Mucosa of descending colon (tissue), 3 donors: ENCODE measurements around the gene FAM149B1. TPM values are rescaled to one million over a fixed set of nuclear protein-coding genes. Genes with fewer than 3 reads are reported as not detected.

ENCODE experiments used
- ATAC-seq: fragments of 200-7000 bp; cut with Tn5 transposase; one replicate; pipeline ENCODE4 v1.9.1; 2020; ENCODE audit warnings: mild to moderate bottlenecking, moderate library complexity
- DNase-seq, 3 donors: peaks; one replicate each; pipeline ENCODE4 v3.0.0-alpha.2; 2020
- H3K36me3 ChIP-seq: fragments of 200-600 bp; one replicate; pipeline ENCODE4 v1.8.0; 2021; ENCODE audit warnings: low read depth, mild to moderate bottlenecking
- H3K4me1 ChIP-seq: fragments of 200-600 bp; one replicate; pipeline ENCODE4 v1.8.0; 2021; ENCODE audit warnings: low read depth, mild to moderate bottlenecking
- H3K4me3 ChIP-seq: fragments of 200-600 bp; one replicate; pipeline ENCODE4 v1.8.0; 2021; ENCODE audit warnings: mild to moderate bottlenecking
- H3K9me3 ChIP-seq: fragments of 200-600 bp; one replicate; pipeline ENCODE4 v1.8.0; 2021; ENCODE audit warnings: mild to moderate bottlenecking
- intact Hi-C, 2 donors: fragments of 100-400 bp; cut with DNase I in 1 of 2; cut with micrococcal nuclease in 1 of 2; formaldehyde crosslinking; loops; one replicate each; pipeline versions ENCODE4 v1.11.0 to v1.11.1; 2022; cut with DNase I, micrococcal nuclease
- total RNA-seq, 3 donors: library from RNA; stranded (reverse); fragmentation: NEBNext Ultra II Directional in 2 of 3; extraction: Animal tissue kit (Norgen Biotek cat#: 25700) in 2 of 3; gene quantifications; one replicate each; pipeline versions ENCODE4 v1.2.1 to v1.2.4, GENCODE V29; 2021 to 2023
- TF ChIP-seq, protein P1 (sequence below): fragments of 200-600 bp; IDR thresholded peaks from one replicate; pipeline ENCODE4 v1.8.0; 2022; ENCODE audit warnings: antibody characterized with exemption, mild to moderate bottlenecking
- donor health status: DM: no; HTN: no; CAD: no; lungs with moderate emphysema.
- donor health status: DM: no; HTN: no; CAD: no.
- donor health status: DM: no; HTN: yes; CAD: no.

The FAM149B1 gene
- total RNA-seq, 3 donors from 2014 or later: 15.4 to 23.0 (median 20.5) TPM

DNA sequence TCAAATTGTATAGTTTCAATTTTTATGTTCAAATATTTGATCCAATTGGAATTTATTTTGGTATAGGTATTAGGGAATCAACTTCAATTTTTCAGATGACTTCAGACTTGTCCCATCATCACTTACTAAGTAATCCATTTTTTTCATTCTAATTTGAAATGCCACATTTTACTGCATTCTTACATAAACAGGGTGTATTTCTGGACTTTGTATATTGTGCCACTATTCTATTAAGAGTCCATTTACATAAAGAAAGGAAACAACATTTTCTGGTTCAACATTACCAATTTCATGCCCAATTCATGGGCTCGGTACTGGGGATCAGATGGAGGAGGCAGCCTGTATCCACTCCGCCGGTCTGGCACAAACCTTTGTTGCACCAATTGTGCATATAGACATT is 15.9 kb upstream of the FAM149B1 start:
- H3K4me1 ChIP-seq: no peaks in the 10 kb centered on the region
- ATAC-seq (no peak), DNase-seq (no peak)
- no peaks in the 10 kb centered on the region for H3K9me3 ChIP-seq
- H3K4me3 ChIP-seq: no peak overlapping the region
- H3K36me3 ChIP-seq: no peaks in the 10 kb centered on the region
- TF ChIP-seq, protein P1, sequence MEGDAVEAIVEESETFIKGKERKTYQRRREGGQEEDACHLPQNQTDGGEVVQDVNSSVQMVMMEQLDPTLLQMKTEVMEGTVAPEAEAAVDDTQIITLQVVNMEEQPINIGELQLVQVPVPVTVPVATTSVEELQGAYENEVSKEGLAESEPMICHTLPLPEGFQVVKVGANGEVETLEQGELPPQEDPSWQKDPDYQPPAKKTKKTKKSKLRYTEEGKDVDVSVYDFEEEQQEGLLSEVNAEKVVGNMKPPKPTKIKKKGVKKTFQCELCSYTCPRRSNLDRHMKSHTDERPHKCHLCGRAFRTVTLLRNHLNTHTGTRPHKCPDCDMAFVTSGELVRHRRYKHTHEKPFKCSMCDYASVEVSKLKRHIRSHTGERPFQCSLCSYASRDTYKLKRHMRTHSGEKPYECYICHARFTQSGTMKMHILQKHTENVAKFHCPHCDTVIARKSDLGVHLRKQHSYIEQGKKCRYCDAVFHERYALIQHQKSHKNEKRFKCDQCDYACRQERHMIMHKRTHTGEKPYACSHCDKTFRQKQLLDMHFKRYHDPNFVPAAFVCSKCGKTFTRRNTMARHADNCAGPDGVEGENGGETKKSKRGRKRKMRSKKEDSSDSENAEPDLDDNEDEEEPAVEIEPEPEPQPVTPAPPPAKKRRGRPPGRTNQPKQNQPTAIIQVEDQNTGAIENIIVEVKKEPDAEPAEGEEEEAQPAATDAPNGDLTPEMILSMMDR: no peak
- intact Hi-C loops: no loop called here

DNA sequence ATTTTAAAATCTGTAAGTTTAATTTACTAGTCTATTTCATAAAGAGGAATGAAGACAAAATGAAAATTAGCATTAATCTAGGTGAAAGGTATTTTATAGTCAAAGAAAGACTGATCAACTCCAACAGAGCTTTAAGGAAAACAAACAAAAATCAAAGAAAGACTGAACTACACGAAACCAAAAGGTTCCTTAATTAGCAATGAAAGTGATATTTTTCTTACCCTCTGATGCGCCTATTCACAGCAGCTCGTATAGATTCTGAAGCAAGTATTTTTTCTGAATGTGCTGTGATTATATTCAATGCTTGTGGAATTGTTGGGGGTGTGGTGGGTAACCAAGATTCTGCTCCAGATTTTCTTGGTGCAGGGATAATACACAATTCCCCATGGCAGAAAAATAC is 11.9 kb upstream of the FAM149B1 start:
- ATAC-seq: no peak
- H3K36me3 ChIP-seq: no peaks in the 10 kb centered on the region
- intact Hi-C loops: no loop called here
- no peak for DNase-seq
- H3K4me3 ChIP-seq: no peak overlapping the region
- no peaks in the 10 kb centered on the region for H3K9me3 ChIP-seq
- H3K4me1 ChIP-seq: no peaks in the 10 kb centered on the region
- TF ChIP-seq, protein P1: no peak

DNA sequence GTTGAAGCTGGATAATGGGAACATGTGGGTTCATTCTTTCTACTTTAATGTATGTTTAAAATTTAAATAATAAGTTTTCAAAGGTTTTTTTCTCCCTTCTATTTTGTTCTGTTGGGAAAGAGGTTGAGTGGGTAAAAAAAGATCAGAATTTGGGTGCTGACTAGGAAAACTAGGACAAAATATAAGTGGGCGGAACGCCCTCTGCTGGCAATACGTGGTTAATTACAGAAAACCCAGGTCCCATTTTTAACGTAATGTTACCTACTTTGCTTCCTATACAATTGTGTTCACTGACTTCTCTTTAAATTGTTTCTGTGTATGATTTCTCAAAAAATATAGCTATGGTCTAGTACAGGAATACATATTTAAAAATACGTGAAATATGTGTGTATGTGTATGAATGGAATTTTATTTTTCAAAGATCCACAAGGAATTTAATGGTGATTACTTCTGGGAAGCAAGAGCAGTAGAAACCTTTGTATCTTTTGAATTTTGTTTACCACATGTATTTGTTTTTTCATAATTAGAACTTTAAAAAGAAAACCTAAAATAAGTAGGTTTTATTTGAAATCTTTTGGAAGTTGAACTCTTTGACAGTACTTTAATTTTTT is 8.8 kb upstream of the FAM149B1 start:
- H3K4me1 ChIP-seq: no peaks in the 10 kb centered on the region
- peak in 2 of 3 donors; percentile 38 to 75 for DNase-seq
- no peaks in the 10 kb centered on the region for H3K9me3 ChIP-seq
- H3K36me3 ChIP-seq: no peaks in the 10 kb centered on the region
- intact Hi-C loops: no loop called here
- peak; percentile 69 for ATAC-seq
- TF ChIP-seq, protein P1: no peak
- no peak overlapping the region for H3K4me3 ChIP-seq

DNA sequence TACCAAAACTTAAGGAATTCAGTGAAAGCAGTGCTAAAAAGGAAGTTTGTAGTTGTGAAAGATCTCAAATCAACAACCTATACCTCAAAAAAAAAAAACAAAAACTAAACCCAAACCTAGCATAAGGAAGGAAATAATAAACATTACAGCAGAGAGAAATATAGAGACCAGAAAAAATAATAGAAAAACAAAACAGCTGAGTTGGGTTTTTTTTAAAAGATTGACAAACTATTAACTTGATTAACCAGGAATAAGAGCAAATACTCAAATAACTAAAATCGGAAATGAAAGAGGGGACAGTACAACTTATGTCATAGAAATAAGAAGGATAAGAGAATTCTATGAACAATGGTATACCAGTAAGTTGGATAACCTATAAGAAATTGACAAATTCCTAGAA is 6.8 kb upstream of the FAM149B1 start:
- no peaks in the 10 kb centered on the region for H3K4me1 ChIP-seq
- no peaks in the 10 kb centered on the region for H3K9me3 ChIP-seq
- no peaks in the 10 kb centered on the region for H3K36me3 ChIP-seq
- intact Hi-C loops: no loop called here
- TF ChIP-seq, protein P1: no peak
- no peak overlapping the region for H3K4me3 ChIP-seq
- DNase-seq: no peak
- no peak for ATAC-seq

DNA sequence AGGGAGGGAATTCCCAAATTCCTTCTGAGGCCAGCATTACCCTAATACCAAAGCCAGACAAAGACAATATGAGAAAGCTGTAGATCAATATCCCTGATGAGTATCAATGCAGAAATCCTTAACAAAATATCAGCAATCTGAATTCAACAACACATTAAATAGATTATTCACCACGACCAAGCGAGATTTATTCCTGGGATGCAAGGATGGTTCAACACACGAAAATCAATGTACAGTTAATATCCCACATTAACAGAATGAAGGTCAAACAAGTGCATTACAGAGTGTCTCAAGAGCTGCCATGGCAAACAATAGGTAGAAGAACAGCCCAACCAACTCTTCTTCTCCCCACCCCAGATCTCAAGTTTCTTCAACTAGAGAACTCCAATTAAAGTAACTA is 6.3 kb upstream of the FAM149B1 start:
- intact Hi-C loops: no loop called here
- H3K9me3 ChIP-seq: no peaks in the 10 kb centered on the region
- no peak overlapping the region for H3K4me3 ChIP-seq
- no peak for DNase-seq
- TF ChIP-seq, protein P1: no peak
- ATAC-seq: no peak
- peaks cover 2% of the 10 kb centered on the region for H3K4me1 ChIP-seq
- H3K36me3 ChIP-seq: no peaks in the 10 kb centered on the region

DNA sequence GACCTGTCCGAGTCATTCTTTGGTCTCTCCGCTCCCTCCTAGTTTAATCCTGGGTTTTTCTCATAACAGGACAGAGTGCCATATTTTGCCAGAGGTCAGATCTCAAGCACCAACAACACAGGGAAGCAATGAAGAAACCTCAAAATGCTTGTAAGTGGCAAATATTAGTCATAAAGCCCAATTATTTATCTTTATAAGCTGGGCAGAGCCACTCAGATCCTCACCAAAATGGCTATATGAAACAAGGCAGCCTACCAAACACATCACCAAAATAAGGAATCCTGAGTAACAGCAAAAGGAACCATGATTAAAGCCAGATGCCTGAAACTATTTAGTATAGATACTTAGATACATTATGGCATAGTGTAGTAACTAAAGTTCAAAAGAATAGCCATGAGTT is 4.8 kb upstream of the FAM149B1 start:
- TF ChIP-seq, protein P1: no peak
- no peaks in the 10 kb centered on the region for H3K9me3 ChIP-seq
- no peak for DNase-seq
- no peak overlapping the region for H3K4me3 ChIP-seq
- ATAC-seq: no peak
- H3K4me1 ChIP-seq: peaks cover 9% of the 10 kb centered on the region
- intact Hi-C loops: no loop called here
- H3K36me3 ChIP-seq: no peaks in the 10 kb centered on the region
